ENCODE data around the gene WDR37.
"Not testable (repeated sequence)": the region's sequence is repeated elsewhere in the genome, so short reads cannot be mapped to it uniquely, and the experiment has no call there.

Gene WDR37

DNA sequence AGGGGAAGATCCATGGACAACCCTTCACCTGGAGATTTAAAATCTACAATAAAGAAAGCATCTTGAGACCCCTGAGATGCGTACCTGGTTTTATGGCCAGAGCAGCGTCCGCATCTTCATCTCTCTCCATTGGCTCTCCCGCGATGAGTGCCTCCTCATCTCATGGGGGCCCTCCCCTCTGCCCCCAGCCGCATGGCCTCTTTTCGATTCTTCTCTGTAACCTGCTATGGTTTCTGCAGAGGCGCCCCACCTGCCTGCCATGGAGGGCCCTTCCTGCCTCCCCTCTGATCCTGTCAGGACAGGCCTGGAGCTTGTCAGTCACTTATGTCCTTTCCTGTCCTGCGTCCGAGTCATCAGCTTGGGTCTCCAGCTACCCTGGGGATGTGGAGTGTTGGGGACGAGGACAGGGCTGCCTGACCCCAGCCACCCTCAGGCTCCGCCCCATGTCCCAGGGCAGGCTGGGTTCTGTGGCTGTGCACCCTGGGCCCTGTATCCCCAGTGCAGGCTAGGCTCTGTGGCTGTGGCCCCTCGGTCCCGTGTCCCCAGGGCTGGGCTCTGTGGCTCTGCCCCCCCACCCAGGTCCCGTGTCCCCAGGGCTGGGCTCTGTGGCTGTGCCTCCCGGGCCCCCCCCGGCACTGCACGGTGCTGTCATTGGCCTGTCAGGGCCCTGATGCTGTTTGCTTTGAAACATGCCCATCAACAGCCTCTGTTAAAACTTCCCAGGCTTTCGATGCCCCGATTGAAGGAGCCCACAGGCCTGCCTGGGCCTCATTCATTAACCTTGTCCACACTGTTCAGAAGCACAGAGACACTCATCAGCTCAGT is 99.8 kb downstream of the WDR37 start:
- DNase-seq, result no peak

DNA sequence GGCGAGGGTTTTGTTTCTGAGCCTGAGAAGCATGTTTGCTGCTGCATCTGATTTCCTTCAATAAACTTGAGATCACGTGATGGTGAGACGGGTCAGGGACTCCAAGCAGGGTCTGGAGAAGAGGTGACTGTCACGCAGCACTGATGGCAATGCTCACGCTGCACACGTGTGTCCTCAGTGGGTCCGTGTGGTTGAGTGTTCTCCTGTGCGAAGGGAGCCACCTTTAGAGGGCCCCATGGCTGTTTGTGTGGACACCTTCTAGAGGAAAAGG is 100.4 kb downstream of the WDR37 start:
- DNase-seq, result no peak

DNA sequence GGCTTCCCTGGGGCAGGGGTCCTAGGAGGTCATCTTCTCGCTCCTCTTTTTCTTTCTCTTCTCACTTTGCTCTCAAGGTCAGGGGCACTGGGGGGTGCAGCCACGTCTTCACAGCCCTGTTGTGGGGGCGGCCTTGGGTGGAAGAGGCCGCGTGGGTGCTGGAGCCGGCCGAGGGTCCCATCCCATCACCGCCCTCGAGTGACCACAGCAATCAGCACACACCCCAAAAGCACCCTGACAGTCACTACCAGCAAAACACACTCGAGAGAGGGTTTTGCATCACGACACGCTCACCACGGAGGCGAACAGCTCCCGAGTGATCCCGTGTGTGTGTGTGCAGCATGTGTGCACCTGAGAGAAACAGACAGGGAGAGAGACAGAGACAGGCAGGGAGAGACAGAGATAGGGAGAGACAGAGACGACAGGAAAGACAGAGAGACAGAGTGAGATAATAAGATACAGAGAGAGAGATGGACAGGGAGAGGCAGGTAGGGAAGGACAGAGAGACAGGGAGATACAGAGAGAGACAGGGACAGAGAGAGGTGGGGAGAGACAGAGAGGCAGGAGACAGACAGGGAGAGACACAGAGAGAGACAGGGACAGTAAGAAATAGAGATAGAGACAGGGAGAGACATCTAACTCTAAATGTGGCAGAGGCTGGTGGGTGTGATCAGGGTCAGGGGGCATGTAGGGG is 100.9 kb downstream of the WDR37 start:
- no peak for DNase-seq

DNA sequence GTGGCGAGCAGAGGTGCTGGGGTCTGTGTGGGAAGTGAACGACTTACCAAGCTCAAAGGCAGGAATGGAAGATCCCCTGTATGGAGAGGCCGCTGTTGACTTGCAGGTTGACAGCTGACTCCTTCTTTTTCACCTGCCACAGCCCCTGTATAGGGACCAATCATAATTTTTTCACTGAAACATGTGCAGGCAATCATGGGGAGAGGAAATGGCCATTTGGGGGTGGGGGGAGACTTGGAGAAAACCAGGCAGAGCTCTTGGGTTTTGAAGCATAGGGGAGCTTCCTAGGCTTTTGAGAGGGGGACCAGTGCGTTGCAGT is 101.4 kb downstream of the WDR37 start:
- no peak for DNase-seq

DNA sequence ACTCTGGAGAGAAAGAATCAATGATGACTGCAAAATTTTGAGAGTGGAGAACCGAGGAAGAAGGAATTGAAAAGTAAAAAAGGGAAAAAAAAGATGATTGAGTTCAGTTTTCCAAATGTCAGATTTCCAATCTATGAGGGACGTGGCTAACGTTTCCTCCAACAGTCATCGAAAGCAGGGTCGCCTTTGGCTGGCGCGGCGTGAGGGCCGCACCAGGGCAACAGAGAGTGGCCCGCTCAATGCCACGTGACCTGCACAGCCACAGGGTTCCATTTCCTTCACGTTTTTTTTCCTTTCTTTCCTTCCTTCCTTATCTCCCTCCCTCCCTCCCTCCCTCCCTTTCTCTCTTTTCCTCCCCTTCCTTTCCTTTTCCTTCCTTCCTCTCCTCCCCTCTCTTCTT is 101.9 kb downstream of the WDR37 start:
- no peak for DNase-seq

DNA sequence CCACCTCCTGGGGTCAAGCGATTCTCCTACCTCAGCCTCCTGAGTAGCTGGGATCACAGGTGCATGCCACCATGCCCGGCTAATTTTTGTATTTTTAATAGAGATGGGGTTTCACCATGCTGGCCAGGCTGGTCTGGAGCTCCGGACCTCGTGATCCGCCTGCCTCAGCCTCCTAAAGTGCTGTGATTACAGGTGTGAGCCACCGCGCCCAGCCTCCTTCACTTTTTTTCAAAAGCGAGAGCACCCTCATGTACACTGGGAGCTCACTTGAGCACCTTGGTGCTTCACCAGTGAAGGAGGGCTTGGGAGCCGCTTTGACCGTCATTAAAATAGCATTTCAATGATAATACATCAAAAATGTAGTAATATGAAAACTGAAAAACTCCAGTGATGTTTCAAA is 102.4 kb downstream of the WDR37 start:
- not testable (repeated sequence) for DNase-seq

DNA sequence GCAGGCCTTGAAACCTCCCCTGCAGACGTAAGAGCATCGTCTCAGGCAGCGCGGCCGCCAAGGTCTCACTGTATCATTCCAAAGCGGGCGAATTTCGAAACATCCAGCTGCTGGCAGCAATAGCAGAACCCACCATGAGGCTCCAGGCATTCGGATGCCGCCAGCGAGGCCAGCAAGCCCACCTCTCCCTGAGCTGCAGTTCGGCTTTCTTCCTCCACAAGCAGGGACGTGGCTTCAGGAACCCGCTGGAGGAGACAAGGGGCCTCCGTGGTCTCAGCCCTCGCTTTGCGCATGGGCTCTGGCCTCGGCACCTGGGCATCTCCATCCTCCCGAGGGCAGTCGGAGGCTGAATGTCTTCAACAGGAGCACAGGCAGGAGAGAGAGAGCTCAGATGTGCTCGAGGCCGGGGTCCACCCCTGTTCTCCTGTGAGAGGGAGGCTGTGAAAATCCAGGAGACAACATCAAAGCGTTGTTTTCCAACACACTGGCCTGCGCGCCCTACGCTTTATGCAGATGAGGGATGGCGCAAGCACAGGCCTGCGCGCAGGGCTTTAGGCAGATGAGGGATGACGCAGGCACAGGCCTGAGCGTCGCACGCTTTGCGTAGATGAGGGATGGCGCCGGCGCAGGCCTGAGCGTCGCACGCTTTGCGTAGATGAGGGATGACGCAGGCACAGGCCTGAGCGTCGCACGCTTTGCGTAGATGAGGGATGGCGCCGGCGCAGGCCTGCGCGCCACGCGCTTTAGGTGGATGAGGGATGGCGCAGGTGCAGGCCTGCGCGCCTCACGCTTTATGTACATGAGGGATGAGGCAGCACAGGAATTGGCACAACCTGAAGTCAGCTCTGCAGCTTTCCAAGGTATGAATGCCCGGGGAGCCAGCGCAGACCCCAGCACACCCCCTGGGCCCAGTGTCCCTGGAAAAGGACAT is 103.2 kb downstream of the WDR37 start:
- no peak for DNase-seq

DNA sequence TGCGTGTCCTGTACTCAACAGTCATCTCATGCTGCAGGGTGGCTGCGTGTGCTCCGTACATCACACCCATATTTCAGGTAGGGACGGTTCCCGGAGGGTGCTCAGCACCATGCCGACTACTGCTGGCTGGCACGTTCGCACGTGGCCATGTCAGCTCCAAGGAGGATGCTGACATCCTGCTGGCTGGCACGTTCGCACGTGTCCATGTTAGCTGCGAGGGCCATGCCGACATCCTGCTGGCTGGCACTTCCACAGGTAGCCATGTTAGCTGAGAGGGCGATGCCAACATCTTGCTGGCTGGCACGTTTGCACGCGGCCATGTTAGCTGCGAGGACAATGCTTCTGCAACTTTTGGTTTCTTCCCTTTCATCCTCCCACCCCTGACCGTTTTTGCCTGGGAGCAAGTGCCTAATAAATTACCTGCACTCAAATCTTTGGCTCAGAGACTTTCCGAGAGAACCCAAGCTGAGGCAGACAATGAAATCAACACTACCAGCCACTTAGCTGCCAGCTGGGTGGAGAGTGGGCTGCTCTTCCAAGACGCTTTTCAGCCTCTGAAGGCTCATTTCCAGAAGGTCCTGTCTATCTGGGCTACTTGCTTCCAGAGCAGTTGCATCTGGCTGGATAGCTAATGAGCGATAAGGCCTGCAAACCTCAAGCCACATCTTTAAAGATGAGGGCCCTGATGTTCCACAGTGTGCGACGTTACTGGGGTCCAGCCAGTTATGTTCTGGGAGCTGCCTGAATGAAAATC is 104.6 kb downstream of the WDR37 start:
- no peak for DNase-seq

DNA sequence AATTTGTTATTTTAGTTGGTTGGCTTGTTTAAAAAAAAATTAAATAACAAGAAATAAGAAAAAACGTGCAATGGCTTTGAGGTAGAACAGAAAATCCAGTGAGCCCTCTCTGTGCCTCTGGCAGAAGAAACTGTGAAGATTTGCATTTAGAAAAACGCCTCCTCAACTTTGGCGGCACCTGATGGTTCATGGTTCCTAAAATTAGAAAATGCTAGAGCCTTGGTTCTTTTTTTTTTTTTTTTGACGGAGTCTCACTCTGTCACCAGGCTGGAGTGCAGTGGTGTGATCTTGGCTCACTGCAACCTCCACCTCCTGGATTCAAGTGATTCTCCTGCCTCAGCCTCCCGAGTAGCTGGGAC is 105.1 kb downstream of the WDR37 start:
- not testable (repeated sequence) for DNase-seq

DNA sequence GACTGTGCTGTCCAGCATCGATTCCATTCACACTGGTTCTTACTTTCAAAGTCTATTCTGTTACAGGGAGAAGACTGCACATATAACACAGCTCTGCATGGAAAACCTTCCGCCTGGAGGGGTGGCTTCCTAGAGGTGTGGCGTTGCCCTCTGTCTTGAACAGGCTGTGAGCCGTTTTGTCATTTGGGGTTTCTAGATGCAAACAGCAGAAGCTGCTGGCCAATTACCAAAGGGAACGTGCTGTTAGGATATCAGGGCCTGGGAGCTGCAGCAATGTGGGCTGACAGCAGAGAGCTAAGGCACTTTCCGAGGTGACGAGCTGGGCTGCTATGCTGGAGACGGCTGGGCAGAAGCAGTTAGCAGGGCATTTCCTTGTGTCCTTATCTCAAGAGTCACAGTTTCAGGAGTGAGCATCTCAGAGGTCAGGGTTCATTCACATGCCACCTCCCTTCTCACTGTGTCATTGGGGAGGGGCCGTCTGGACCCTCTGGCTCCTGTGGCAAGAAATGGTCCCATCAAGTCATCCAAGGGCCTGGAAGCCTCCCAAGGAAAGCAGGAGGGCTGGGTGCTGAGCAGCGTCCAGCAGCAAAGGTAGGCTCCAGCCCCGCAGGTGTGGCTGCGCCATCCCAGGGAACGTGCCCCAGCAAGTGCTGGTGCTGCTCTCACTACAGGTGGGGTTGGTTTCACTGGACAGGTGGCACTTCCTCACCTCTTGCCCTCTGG is 106.5 kb downstream of the WDR37 start:
- DNase-seq, result no peak

DNA sequence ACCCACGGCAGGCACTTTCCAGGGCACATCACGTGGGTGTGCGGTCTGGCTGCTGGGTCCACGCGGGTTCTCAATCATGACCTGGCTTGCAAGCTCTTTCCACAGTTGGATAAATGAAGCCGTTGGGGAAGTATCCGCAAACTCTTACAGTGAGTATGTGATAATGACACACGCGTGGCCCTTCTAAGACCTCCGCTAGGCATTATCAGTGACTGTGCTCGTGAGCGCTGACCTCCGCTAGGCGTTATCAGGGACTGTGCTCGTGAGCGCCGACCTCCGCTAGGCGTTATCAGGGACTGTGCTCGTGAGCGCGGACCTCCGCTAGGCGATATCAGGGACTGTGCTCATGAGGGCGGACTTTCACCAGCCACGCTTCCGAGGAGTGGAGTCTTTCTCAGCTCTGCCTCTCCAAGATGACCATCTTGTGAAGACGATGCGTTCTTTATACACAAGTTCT is 107.0 kb downstream of the WDR37 start:
- DNase-seq, result no peak

DNA sequence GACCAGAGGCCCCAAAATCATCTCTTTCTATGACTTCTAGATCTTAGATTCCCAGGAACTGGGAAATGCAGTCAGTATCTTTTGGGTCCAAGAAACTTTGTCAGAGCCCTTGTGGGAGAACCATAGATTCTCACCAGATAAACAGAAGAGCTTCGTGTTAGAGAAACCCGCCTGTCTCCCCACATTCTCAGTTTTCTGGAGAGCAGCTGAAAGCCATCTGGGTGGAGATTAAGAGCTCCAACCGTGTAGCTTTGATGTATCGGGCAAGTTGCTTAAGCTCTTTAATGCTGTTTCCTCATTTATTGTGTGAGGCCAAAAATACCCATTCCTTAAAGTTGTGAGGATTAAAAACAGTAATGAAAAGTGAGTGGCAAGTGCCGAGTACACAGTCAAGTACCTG is 107.6 kb downstream of the WDR37 start:
- DNase-seq, result no peak

DNA sequence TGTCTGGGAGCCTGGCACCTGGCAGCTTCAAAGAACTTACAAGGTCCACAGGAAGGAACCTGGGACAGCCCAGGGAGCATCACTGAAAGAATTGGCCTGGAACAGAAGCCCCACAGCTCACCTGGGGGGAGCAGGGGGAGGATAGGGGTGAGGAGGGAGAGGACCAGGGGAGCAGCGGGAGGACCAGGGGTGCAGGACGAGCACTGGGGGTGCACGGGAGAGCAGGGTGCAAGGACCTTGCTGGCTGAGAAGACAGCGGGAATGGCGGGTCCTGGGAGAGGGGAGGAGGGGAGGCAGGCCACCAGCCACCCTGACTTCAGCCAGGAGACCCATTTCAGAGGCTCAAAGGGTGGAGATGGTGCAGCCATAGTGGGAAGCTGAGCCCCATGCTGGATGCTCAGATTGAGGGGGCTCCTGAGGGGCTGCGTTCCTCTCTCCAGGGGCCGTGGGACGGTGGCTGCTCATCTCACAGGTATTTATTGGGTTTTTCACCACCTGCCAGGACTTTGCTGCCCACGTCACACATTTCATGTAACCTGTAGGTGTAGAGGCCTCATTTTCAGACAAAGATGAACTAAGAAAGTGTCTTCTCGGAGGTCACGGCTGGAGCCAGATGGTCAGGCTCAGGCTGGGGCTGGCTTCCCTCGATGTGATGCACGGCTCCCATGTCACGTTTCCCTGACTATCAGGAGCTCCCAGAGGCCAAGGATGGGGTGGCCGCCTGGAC is 110.1 kb downstream of the WDR37 start:
- no peak for DNase-seq

DNA sequence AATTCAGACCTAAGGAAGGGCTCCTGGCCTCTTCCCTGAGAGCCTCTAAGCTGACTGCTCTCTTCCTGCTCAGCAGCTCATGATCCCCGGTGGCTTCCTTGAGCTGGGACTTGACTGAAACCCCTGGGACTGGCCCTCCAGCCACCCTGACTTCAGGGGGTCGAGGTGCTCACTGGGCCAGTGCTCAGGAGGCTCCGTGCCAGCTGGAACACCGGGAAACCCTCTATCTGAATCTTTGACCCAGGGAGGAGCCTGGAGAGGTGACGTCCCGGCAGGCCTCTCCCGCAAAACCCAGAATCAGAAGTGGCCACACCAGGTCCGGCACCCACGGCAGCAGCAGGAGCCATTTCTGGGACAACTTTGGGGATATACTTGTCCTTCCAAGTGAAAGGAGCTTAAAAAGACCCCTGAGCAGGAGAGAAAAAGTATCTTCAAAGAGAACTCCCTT is 110.7 kb downstream of the WDR37 start:
- no peak for DNase-seq

DNA sequence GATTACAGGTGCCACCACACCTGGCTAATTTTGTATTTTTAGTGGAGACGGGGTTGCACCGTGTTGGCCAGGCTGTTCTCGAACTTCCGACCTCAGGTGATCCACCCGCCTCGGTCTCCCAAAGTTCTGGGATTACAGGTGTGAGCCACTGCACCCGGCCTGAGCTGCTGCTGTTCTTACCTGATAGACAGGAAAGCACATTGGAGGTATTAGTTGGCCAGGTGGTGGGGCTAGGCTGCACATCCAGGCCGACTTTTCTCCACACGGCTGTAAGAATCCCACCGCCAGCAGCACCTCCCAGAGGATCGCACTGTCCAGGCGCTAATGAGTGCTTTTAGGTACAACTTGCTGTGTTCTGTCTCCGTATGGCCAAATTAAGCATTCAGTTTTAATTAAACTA is 112.6 kb downstream of the WDR37 start:
- DNase-seq, result no peak

DNA sequence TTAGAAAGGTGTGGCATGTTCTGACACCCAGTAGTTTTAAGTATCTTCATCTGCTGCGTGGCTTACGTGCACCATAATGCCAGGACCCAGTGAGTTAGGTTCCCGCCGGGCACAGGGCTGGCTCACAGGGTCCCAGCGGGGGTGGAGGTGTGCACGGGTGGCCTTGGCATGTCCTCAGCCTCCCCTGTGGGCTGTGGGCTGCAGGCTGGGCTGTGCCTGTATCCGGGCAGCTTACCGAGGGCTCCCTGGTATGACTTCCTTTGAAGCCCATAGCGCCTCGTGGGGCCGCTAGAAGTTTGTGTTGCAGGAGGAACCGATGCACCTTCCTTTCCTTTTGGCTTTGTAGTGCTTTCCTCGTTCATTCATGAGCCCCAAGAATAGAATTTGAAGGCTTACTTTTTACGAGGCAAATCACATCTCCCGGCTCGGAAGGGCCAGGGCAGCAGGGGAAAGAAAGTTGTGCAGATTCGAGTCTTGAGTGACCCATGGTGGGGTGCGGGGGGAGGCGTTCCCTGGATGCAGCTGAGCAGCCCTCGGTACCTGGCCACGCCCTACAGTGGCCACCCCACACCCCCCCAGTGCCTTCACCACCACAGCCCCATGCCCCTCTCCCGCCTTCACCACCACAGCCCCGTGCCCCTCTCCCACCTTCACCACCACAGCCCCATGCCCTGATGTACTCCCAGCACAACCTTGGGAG is 113.2 kb downstream of the WDR37 start:
- no peak for DNase-seq

DNA sequence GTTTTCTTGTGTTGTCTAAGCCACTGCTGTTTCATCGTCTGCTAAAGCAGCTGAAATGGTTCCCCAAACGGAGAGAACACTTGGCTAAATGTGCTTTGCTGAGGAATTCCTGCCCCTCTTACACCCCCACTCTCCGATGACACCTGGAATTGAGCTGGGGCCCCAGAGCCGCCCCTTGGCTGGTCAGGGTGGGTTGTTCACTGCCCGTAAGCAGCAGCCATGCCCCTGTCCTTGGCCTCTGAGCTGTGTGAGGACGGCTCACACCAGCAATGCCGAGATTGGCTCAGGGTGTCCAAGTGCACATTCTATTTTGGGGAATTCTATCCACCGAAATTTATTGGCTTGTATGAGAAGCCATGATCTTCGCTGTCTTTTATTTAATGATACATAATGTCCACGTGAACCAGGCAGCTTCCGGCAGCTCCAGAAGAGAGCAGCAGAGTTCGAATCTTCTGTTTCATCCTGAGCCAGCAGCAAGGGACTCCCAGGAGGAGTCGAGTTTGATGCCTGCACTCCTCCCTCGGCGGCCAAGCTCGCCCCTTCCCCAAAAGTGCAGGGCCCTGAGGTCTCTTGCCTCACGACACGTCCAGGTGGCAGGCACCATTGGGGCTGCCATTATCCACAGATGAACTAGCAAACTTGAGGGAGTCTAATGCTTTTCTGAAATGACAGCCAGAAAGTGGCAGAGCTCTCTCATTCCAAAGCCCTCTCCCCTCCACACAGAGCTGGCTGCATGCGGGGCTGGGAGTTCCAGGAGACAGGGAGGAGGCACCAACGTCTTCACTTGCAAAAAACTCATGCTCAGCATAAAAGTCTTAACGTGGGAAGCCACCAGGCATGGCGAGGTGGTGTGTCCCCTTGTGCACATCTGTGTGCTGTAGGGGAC is 114.0 kb downstream of the WDR37 start:
- DNase-seq, result no peak

DNA sequence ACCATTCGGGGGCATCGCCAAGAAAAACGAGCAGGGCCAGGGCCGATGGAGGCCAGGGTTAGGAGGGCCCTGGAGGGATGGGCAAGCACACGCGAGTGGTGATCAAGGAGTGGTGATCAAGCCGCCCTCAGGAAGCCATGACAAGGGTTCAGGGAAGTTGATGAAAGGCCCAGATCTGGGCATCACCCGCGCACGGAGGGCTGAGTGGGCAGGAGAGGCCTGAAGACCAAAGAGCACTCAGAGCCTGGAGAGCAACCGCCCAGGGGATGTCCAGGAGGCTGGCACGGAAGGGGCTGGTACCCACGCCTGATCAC is 114.6 kb downstream of the WDR37 start:
- DNase-seq, result no peak

DNA sequence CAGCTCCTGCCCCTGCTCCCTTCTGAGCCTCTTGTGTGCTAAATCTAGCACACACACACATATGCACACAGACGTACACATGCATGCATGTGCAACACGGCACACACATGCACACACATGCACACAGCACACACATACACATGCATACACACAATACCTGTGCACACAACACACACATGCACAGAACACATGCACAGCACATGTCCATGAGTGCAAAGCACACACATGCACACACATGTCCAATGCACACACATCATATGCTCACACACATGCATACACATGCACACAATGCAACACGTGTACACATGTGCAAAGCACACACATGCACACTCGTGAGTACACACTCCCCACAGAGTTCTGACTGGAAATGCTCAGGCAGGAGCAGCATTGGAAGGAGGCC is 115.0 kb downstream of the WDR37 start:
- no peak for DNase-seq

DNA sequence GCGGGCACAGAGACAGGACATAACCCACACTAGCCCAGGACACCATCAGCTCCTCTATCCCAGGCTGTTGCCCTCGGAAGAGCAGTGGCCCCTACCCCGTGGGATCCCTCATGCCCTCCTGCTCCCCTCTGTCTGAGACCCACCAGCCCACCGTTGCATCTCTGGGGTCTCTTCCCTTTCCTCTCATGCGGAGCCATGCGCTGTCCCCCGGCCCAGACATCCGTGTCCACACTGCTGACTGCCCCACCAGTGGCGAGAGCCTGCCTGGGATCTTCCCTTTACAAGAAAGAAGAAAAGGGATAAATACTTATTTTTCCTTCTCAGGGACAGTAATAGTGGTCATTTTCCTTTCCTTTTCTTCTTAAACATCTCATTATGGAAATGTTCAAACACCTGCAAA is 115.4 kb downstream of the WDR37 start:
- DNase-seq, result no peak

All from NCI-H82 (cell line).